ENCODE results near the gene PIK3AP1.

The PIK3AP1 gene

DNA sequence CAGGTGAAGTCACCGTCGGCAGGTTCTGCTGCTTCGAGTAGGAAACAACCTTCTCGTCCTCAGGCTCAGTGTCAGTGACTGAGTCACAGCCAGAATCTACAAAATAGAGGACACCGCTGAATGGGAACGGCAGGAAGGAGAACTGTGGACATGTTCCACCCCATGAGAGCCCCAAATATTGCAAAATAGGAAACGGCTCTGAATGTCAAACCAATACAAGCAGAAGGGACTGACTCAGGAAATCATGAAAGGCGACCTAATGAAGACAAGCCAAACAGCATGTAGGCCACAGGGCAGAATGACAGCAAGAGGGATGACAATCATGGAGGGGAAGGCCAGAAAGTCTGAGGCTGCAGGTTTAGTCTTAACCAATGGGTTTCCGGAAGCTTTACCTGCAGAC is 63.5 kb downstream of the PIK3AP1 start:
- H3F3A ChIP-seq (ENCODE audit: low read depth): no peaks in the 10 kb centered on the region
- peaks cover 29% of the 10 kb centered on the region; the same call in 1 of the 2 replicates for H3K36me3 ChIP-seq (ENCODE audit: insufficient read depth, low read length)
- no peak overlapping the region for H3K9ac ChIP-seq (ENCODE audit: low read depth, low read length, poor library complexity, severe bottlenecking)
- H3K4me3 ChIP-seq (ENCODE audit: low read length, poor library complexity, severe bottlenecking): no peak overlapping the region
- 0 out of 2 replicates have a peak, but pooled peaks cover 7% of the 10 kb centered on the region for H3K79me2 ChIP-seq (ENCODE audit: insufficient read depth, low read length)
- no peaks in the 10 kb centered on the region for H3K9me3 ChIP-seq (ENCODE audit: insufficient read depth, low read depth, low read length)
- no peak overlapping the region for H2AFZ ChIP-seq (ENCODE audit: low read length)
- H3K4me1 ChIP-seq (ENCODE audit: insufficient read depth, low read length, poor library complexity, severe bottlenecking): peaks cover 4% of the 10 kb centered on the region
- H3K4me2 ChIP-seq (ENCODE audit: low read depth, low read length, poor library complexity, severe bottlenecking): no peak overlapping the region
- H3K27me3 ChIP-seq (ENCODE audit: insufficient read depth, low read length, poor library complexity, severe bottlenecking): no peaks in the 10 kb centered on the region
- H4K20me1 ChIP-seq (ENCODE audit: insufficient read depth, low read length, poor library complexity, severe bottlenecking): no peaks in the 10 kb centered on the region
- TF ChIP-seq EZH2phosphoT487 (IDR thresholded peaks at IDR 0.05; ENCODE audit: borderline replicate concordance): no peak
- TF ChIP-seq, protein P1, sequence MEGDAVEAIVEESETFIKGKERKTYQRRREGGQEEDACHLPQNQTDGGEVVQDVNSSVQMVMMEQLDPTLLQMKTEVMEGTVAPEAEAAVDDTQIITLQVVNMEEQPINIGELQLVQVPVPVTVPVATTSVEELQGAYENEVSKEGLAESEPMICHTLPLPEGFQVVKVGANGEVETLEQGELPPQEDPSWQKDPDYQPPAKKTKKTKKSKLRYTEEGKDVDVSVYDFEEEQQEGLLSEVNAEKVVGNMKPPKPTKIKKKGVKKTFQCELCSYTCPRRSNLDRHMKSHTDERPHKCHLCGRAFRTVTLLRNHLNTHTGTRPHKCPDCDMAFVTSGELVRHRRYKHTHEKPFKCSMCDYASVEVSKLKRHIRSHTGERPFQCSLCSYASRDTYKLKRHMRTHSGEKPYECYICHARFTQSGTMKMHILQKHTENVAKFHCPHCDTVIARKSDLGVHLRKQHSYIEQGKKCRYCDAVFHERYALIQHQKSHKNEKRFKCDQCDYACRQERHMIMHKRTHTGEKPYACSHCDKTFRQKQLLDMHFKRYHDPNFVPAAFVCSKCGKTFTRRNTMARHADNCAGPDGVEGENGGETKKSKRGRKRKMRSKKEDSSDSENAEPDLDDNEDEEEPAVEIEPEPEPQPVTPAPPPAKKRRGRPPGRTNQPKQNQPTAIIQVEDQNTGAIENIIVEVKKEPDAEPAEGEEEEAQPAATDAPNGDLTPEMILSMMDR (conservative IDR thresholded peaks at IDR 0.05; ENCODE audit: low read length): no peak
- H3K9me2 ChIP-seq (replicated peaks; ENCODE audit: low read depth, low read length): no peaks in the 10 kb centered on the region

DNA sequence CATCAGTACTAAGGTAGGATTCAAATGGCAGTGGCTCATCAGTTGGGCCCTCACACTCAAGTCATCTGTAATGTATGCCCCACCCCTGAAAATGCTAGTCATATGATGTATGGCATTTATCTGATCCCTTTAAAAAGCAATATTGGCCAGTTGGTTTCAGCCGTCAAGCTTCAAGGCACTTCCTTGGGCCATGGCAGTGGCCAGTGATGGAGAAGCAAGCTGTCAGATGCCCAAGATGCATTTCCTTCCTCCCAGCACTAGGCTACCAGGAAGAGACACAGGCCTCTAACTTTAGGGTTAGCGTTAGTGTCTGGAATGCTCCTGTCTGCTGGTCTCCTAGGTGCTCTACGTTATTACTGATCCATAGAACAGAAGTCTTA is 64.1 kb downstream of the PIK3AP1 start:
- H3K4me3 ChIP-seq (ENCODE audit: low read length, poor library complexity, severe bottlenecking): no peak overlapping the region
- no peaks in the 10 kb centered on the region for H4K20me1 ChIP-seq (ENCODE audit: insufficient read depth, low read length, poor library complexity, severe bottlenecking)
- no peak overlapping the region for H3K4me2 ChIP-seq (ENCODE audit: low read depth, low read length, poor library complexity, severe bottlenecking)
- no peaks in the 10 kb centered on the region for H3K27me3 ChIP-seq (ENCODE audit: insufficient read depth, low read length, poor library complexity, severe bottlenecking)
- no peaks in the 10 kb centered on the region for H3K9me3 ChIP-seq (ENCODE audit: insufficient read depth, low read depth, low read length)
- no peaks in the 10 kb centered on the region for H3F3A ChIP-seq (ENCODE audit: low read depth)
- no peak overlapping the region for H2AFZ ChIP-seq (ENCODE audit: low read length)
- H3K9ac ChIP-seq (ENCODE audit: low read depth, low read length, poor library complexity, severe bottlenecking): no peak overlapping the region
- no peaks in the 10 kb centered on the region for H3K9me2 ChIP-seq (replicated peaks; ENCODE audit: low read depth, low read length)
- peaks cover 33% of the 10 kb centered on the region; the same call in 1 of the 2 replicates for H3K36me3 ChIP-seq (ENCODE audit: insufficient read depth, low read length)
- no peak for TF ChIP-seq EZH2phosphoT487 (IDR thresholded peaks at IDR 0.05; ENCODE audit: borderline replicate concordance)
- TF ChIP-seq, protein P1 (conservative IDR thresholded peaks at IDR 0.05; ENCODE audit: low read length): no peak
- H3K79me2 ChIP-seq (ENCODE audit: insufficient read depth, low read length): 0 out of 2 replicates have a peak, but pooled peaks cover 7% of the 10 kb centered on the region
- peaks cover 10% of the 10 kb centered on the region for H3K4me1 ChIP-seq (ENCODE audit: insufficient read depth, low read length, poor library complexity, severe bottlenecking)

DNA sequence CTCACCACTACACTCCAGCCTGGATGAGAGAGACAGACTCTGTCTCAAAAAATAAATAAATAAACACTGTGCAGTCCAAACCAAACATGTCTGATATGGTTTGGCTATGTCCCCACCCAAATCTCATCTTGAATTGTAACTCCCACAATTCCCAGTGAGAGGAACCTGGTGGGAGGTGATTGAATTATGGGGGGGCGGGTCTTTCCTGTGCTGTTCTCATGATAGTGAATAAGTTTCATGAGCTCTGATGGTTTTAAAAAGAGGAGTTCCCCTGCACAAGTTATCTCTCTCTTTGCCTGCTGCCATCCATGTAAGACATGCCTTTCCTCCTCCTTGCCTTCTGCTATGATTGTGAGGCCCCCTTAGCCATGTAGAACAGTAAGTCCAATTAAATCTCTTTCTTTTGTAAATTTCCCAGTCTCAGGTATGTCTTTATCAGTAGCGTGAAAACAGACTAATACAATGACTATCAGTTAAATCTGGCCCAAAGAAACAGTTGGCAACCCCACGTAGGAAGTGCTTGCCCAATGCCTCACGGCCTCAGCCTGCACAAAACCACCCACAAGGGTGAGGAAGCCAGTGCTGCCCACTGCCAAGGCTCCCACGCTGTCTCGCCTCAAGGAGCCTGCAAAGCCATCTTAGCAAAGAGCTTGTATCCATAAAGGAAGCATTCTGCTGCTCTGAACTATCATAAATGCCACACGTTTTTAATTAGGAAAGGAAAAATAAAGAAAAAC is 64.7 kb downstream of the PIK3AP1 start:
- Histone ChIP-seq H3K4me1 (ENCODE audit: insufficient read depth, low read length, poor library complexity, severe bottlenecking) (peaks cover 10% of the 10 kb centered on the region), H3F3A (ENCODE audit: low read depth) (no peaks in the 10 kb centered on the region)

More for the DNA sequence above, 64.7 kb downstream of the PIK3AP1 start:
- TF ChIP-seq EZH2phosphoT487 (IDR thresholded peaks at IDR 0.05; ENCODE audit: borderline replicate concordance): no peak
- TF ChIP-seq, protein P1 (conservative IDR thresholded peaks at IDR 0.05; ENCODE audit: low read length): no peak
- H3K9me3 ChIP-seq (ENCODE audit: insufficient read depth, low read depth, low read length): no peaks in the 10 kb centered on the region
- H3K4me3 ChIP-seq (ENCODE audit: low read length, poor library complexity, severe bottlenecking): no peak overlapping the region
- no peak overlapping the region for H3K9ac ChIP-seq (ENCODE audit: low read depth, low read length, poor library complexity, severe bottlenecking)
- no peak overlapping the region for H2AFZ ChIP-seq (ENCODE audit: low read length)
- H3K79me2 ChIP-seq (ENCODE audit: insufficient read depth, low read length): 0 out of 2 replicates have a peak, but pooled peaks cover 7% of the 10 kb centered on the region
- no peaks in the 10 kb centered on the region for H4K20me1 ChIP-seq (ENCODE audit: insufficient read depth, low read length, poor library complexity, severe bottlenecking)
- H3K36me3 ChIP-seq (ENCODE audit: insufficient read depth, low read length): peaks cover 38% of the 10 kb centered on the region; the same call in 1 of the 2 replicates
- no peaks in the 10 kb centered on the region for H3K9me2 ChIP-seq (replicated peaks; ENCODE audit: low read depth, low read length)
- H3K4me2 ChIP-seq (ENCODE audit: low read depth, low read length, poor library complexity, severe bottlenecking): no peak overlapping the region
- H3K27me3 ChIP-seq (ENCODE audit: insufficient read depth, low read length, poor library complexity, severe bottlenecking): no peaks in the 10 kb centered on the region

Data from Loucy (cell line).